HepG2 (cell line): Measurements from ENCODE around the gene LRBA.

ENCODE experiments used
- CTCF ChIP-seq: sonication (generic); formaldehyde crosslinking; IDR thresholded peaks from 2 replicates; pipeline ENCODE4 v1.5.0; 2020; ENCODE audit warnings: mild to moderate bottlenecking, missing genetic modification reagents, moderate library complexity
- DR1 ChIP-seq: sonication (generic); formaldehyde crosslinking; IDR thresholded peaks from 2 replicates; pipeline ENCODE4 v1.8.0; 2021; ENCODE audit warnings: mild to moderate bottlenecking, missing genetic modification reagents, inconsistent platforms
- FOXK2 ChIP-seq: fragments of 450-650 bp; IDR thresholded peaks from 2 replicates; pipeline ENCODE4 v1.6.1; 2016
- POLR2G ChIP-seq: fragments of 200-400 bp; formaldehyde crosslinking; IDR thresholded peaks from 2 replicates; pipeline ENCODE4 v1.6.1; 2018; ENCODE audit warnings: mild to moderate bottlenecking, low read depth, low read length, moderate library complexity
- RBFOX2 ChIP-seq: fragments of 200-400 bp; formaldehyde crosslinking; IDR thresholded peaks from 2 replicates; pipeline ENCODE4 v1.6.1; 2017; ENCODE audit warnings: low read depth, mild to moderate bottlenecking, low read length
- SP1 ChIP-seq, 2 experiments: fragments of 450-650 bp in 1 of 2; sonication (generic) in 1 of 2; formaldehyde crosslinking in 1 of 2; IDR thresholded peaks; 2 replicates each; pipeline versions ENCODE4 v1.4.0 to v1.6.1; 2016 to 2020; ENCODE audit warnings: missing genetic modification reagents in 1 of 2
- ZNF431 ChIP-seq: sonication (generic); formaldehyde crosslinking; IDR thresholded peaks from 2 replicates; pipeline ENCODE4 v1.9.0; 2022; ENCODE audit warnings: missing genetic modification reagents, low read depth, mild to moderate bottlenecking, borderline replicate concordance
- ZNF660 ChIP-seq: sonication (generic); formaldehyde crosslinking; IDR thresholded peaks from 2 replicates; pipeline ENCODE4 v1.5.1; 2020; ENCODE audit warnings: mild to moderate bottlenecking, low read depth, missing genetic modification reagents, borderline replicate concordance
- TF ChIP-seq, protein P1 (sequence below): sonication (generic); formaldehyde crosslinking; IDR thresholded peaks from 2 replicates; pipeline ENCODE4 v1.4.0; 2020; ENCODE audit warnings: missing genetic modification reagents

DNA sequence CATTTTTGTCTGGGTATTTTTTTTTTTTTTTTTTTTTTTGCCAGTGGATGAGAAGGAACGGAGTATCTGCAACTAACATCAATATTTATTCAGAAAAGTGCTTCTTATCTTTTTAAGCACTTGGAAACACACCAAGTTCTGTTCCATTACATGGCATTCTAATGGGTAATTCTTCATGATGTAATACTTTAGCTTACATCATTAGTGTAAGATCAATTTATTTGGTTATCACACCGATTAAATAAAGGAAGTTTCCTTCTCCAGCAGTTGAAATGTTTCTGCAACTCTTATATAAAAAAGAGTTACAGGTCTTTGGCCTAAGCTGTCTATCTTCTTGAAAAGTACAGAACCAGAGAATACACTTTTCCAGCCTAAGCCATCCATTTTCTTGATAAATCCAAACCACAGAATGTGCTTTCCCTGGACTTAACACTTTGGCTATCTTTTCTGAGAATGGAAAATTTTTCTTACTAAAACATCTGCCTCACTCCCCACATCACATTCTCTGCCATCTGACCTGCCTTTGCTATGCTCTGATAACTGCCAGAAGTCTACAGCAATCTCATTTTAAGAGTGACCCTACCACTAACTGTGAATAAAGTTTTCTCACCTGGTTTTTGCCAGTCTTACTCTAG is 625.1 kb downstream of the LRBA start:
- TF ChIP-seq RBFOX2 = no peak
- no peak for TF ChIP-seq POLR2G
- no peak for TF ChIP-seq SP1 (IDR thresholded peaks at IDR 0.05)
- TF ChIP-seq SP1 (CRISPR knock-in tag; IDR thresholded peaks at IDR 0.05) = no peak
- no peak for TF ChIP-seq DR1 (CRISPR knock-in tag)
- TF ChIP-seq ZNF431 = no peak
- TF ChIP-seq FOXK2 = no peak
- no peak for TF ChIP-seq ZNF660 (CRISPR knock-in tag)
- TF ChIP-seq, protein P1, sequence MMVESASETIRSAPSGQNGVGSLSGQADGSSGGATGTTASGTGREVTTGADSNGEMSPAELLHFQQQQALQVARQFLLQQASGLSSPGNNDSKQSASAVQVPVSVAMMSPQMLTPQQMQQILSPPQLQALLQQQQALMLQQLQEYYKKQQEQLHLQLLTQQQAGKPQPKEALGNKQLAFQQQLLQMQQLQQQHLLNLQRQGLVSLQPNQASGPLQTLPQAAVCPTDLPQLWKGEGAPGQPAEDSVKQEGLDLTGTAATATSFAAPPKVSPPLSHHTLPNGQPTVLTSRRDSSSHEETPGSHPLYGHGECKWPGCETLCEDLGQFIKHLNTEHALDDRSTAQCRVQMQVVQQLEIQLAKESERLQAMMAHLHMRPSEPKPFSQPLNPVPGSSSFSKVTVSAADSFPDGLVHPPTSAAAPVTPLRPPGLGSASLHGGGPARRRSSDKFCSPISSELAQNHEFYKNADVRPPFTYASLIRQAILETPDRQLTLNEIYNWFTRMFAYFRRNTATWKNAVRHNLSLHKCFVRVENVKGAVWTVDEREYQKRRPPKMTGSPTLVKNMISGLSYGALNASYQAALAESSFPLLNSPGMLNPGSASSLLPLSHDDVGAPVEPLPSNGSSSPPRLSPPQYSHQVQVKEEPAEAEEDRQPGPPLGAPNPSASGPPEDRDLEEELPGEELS = no peak
- no peak for TF ChIP-seq CTCF (CRISPR knock-in tag)
